MM.1S (cell line): Measurements from ENCODE around the gene NR6A1.

Experiments used
- EZH2 ChIP-seq: fragments of 300-600 bp; sonication (generic); optimal IDR thresholded peaks from 2 replicates; pipeline ENCODE3; 2017; ENCODE audit warnings: low read depth, mild to moderate bottlenecking, antibody characterized with exemption, low read length, mixed read lengths
- TF ChIP-seq, protein P1 (sequence below): fragments of 300-600 bp; sonication (generic); IDR thresholded peaks from 2 replicates; pipeline ENCODE4 v1.5.1; 2016; ENCODE audit warnings: antibody characterized with exemption, low read length, mixed read lengths

- TF ChIP-seq, protein P1, sequence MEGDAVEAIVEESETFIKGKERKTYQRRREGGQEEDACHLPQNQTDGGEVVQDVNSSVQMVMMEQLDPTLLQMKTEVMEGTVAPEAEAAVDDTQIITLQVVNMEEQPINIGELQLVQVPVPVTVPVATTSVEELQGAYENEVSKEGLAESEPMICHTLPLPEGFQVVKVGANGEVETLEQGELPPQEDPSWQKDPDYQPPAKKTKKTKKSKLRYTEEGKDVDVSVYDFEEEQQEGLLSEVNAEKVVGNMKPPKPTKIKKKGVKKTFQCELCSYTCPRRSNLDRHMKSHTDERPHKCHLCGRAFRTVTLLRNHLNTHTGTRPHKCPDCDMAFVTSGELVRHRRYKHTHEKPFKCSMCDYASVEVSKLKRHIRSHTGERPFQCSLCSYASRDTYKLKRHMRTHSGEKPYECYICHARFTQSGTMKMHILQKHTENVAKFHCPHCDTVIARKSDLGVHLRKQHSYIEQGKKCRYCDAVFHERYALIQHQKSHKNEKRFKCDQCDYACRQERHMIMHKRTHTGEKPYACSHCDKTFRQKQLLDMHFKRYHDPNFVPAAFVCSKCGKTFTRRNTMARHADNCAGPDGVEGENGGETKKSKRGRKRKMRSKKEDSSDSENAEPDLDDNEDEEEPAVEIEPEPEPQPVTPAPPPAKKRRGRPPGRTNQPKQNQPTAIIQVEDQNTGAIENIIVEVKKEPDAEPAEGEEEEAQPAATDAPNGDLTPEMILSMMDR, result no peak
- no peak for TF ChIP-seq EZH2
Observed at GRCh38 chr9:124622882-124623281, 148.2 kb downstream of the NR6A1 start.
